ENCODE measurements around the gene TPCN2.

The TPCN2 gene

GRCh38 chr11:69039501-69039900 is 9.2 kb upstream of the TPCN2 start:
- DNase-seq (ENCODE audit: low read depth): no peak

- DNase-seq (ENCODE audit: low read depth): no peak
Observed at GRCh38 chr11:69040051-69040450, 8.7 kb upstream of the TPCN2 start.

- no peak for DNase-seq (ENCODE audit: low read depth)
Observed at GRCh38 chr11:69040581-69041260, 8.0 kb upstream of the TPCN2 start.

GRCh38 chr11:69041516-69041915 is 7.2 kb upstream of the TPCN2 start:
- no peak for DNase-seq (ENCODE audit: low read depth)

- no peak for DNase-seq (ENCODE audit: low read depth)
Observed at GRCh38 chr11:69044111-69045013, 4.4 kb upstream of the TPCN2 start.

GRCh38 chr11:69048031-69048693 is 570 bp upstream of the TPCN2 start:
- no peak for DNase-seq (ENCODE audit: low read depth)

GRCh38 chr11:69049490-69049867 is 747 bp downstream of the TPCN2 start:
- DNase-seq (ENCODE audit: low read depth): no peak

- DNase-seq (ENCODE audit: low read depth): no peak
Observed at GRCh38 chr11:69050592-69051380, 2.1 kb downstream of the TPCN2 start.

GRCh38 chr11:69051381-69052342 is 2.9 kb downstream of the TPCN2 start:
- no peak for DNase-seq (ENCODE audit: low read depth)

- DNase-seq (ENCODE audit: low read depth): no peak
Observed at GRCh38 chr11:69052343-69053168, 3.8 kb downstream of the TPCN2 start.

- no peak for DNase-seq (ENCODE audit: low read depth)
Observed at GRCh38 chr11:69053169-69053477, 4.4 kb downstream of the TPCN2 start.

- no peak for DNase-seq (ENCODE audit: low read depth)
Observed at GRCh38 chr11:69053546-69054396, 5.0 kb downstream of the TPCN2 start.

GRCh38 chr11:69054397-69055211 is 5.9 kb downstream of the TPCN2 start:
- DNase-seq (ENCODE audit: low read depth): no peak

GRCh38 chr11:69055212-69055586 is 6.5 kb downstream of the TPCN2 start:
- no peak for DNase-seq (ENCODE audit: low read depth)

GRCh38 chr11:69055598-69056516 is 7.1 kb downstream of the TPCN2 start:
- DNase-seq (ENCODE audit: low read depth): peak; percentile 79

- no peak for DNase-seq (ENCODE audit: low read depth)
Observed at GRCh38 chr11:69057236-69057635, 8.5 kb downstream of the TPCN2 start.

GRCh38 chr11:69057801-69058200 is 9.1 kb downstream of the TPCN2 start:
- DNase-seq (ENCODE audit: low read depth): no peak
